Measurements from ENCODE around the gene NUCB2.

NUCB2 gene

GRCh38 chr11:17343907-17344306 lies 67.4 kb downstream of the NUCB2 start:
- peak; percentile 87 for DNase-seq

- DNase-seq, result no peak
These were observed 71.1 kb downstream of the NUCB2 start for GRCh38 chr11:17347676-17348075.

DNA sequence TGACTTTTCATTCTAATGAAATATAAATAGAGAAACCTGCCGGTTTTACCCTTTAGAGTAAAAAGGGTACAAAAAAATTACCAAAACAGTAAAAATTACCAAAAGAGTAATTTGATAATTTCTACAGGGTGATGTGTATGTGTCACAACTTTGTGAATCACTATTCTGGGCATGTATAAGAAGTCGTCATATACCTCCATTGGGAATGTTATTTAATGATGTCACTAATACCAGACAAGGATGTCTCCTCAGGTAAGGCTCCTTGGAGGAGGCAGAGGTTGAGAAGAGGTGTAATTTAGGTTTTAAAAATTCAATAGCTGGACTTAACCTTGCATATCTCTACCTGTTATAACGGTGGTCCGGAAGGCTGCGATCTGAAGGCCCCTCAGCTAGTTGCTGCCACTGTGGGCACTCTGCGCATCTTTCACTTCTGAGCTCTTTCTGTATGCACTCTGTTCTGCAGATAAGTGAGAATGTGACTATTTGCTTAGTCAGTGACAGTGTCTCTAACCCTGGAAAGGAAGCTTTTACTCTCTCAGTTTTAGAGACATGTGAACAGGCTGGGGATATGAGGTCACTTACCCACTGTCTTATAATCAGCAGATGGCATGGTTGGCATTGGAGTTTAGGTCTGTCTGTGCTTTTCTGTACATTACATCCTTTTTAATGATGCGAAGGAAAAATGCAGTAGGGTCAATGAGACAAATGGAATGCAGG lies 74.1 kb downstream of the NUCB2 start:
- DNase-seq, result no peak

- no peak for DNase-seq
These were observed 74.6 kb downstream of the NUCB2 start for GRCh38 chr11:17351172-17351509.

DNA sequence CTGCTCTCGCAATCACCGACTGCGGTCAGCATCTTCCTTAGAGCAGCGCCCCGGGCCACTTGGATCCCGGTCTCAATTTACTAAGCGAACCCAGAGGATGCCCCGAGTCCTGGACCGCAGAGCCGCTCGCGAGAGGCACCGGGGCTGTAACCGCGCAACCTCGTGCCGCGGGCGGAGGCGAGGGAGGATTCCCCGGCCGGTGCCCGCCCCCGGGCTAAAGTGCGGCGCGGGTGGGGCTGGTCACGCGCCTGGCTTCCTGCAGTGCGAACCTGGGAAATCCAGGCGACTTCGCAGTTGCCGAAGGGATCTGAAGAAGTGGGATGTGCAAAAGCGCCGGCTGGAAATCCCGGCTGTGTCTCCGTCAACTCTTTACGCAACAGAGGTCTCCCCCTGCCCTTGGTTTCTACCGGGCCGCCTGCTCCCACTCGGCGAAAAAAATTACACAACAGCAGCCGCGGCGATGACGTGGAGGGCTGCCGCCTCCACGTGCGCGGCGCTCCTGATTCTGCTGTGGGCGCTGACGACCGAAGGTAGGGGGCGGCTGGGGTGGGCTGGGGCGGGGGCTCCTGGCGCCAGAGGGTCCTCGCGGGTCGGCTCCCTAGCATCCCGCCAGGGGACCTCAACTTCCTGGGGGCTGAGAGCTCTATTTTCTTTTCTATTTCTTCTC lies 75.1 kb downstream of the NUCB2 start, which contains the start of gene NCR3LG1:
Gene NCR3LG1, plus strand, starts transcription at position 291 of the 667 bp plus-strand sequence. Its CDS starts 170 bp downstream, at position 461.
- DNase-seq, result peak; percentile 68

DNA sequence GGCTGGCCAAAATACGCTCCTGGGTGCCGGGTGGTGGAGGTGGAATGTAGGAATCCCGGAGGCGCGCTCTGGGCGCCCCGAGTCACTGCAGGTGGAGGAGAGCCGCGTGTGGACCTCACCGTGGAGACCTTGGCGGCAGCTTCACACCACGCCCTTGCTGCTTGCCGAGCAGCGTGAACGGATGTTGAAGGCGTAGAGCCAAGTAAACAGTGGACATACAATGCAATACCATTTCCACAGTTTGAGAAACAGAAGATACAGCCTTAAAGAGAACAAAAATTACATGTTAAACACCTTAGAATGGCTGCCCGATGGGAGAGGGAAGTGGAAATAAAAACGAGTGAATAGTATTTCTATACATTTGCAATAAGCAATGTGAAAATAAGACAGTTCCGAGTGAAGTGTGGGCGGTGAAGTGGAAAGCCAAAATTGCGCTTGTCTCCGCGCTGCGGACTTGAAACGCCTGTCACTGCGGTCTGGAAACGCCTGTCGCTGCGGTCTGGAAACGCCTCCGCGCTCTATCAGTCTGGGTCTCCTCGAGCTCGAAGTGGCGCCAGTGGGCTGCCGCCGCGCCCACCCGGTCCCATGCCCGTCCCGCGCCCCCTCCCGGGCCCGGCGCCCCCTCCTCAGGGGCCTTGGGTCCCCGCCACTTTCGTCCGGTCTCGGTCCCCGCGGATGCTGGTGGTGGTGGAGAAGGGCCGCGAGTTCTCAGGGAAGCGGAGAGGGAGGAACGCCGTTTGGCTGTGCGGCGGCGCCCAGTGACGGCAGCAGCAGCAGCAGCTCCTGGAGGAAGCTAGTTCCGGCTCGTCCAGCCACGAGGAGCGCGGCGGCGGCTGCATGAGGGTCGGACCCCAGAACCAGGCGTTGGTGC lies 76.6 kb downstream of the NUCB2 start:
- peak; percentile 85 for DNase-seq

GRCh38 chr11:17353821-17354600 lies 77.5 kb downstream of the NUCB2 start:
- no peak for DNase-seq

DNA sequence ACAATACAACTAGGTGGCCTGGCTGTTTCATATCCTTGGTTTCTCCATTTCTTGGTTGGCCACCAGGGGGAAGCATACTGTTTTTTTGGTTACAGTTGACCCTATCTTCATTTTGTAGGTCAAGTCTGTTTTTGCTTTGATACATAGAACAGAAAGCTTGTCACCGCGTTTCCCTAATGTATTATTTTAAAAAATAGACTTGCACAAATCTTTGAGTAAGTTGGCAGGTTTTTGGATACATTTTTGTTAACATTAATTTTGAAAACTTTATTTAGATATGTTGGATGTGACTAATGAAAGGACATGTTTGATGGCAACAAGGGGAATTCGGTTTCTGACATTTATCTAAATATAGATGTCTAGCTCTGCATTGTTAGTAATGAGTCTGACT lies 78.1 kb downstream of the NUCB2 start:
- DNase-seq, result peak; percentile 66

GRCh38 chr11:17366495-17366894 lies 90.0 kb downstream of the NUCB2 start:
- no peak for DNase-seq

- no peak for DNase-seq
These were observed 92.0 kb downstream of the NUCB2 start for GRCh38 chr11:17368551-17368950.

DNA sequence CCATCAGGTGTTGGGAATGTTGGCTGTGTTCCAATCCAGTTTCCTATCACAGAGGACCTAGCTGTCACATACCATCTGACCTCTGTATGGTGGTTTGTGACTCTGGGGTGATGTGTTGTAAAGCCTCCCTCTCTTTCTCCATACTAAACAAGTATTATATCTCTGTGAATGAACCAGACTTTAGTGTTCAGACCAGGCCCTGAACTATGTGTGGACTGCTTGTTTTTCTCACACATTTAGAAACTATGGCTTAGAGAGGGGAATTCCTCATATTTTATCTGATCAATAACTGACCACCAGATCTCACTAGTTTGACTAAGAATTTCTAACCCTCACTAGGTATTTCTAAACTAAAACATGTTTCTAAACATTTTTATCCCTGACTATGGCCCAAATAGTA lies 92.6 kb downstream of the NUCB2 start:
- no peak for DNase-seq

DNA sequence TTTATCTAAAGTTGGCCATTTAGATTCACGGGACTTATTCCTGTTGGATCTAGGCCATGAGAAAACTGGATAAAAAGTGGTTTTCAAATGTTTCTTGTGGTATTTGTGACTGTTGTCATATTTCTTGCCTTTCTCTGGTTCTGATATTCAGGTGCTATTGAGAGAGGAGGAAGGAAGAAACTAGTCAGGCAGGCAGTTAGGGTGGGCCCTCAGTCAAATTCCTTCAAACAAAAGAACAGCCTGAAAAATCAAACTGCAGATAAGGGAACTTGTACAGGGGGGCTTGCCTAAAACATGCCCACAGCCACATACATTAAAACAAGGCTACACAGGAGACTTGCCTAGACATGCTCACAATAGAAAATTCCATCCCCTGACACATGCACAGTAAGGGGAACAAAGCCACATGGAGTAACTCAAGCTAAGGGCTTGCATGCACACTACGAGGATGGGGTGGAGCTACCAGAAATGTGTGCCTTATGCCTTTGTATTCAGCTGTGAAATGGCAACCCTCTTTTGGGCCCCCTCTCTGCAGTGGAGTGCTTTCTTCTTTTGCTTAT lies 93.2 kb downstream of the NUCB2 start:
- DNase-seq, result no peak

- DNase-seq, result no peak
These were observed 95.1 kb downstream of the NUCB2 start for GRCh38 chr11:17371614-17372013.

DNA sequence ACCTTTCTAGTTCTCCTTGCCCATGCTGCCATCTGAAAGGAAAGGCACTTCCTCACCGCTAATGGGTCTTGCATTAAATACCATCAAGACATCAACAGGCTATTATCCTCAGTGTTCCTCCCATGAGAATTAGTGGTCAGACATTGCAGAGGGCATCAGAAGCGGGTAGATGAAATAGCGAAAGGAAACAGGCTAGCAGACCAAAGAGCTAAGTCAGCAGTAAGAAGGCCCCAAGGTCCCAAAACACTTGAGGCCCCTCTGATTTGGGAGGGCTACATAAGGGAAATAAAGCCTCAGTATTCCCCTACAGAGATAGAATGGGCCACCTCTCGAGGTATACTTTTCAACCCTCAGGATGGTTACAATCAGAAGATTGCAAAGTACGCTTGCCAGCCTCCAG lies 99.0 kb downstream of the NUCB2 start:
- no peak for DNase-seq

GRCh38 chr11:17376493-17376892 lies 100.0 kb downstream of the NUCB2 start:
- no peak for DNase-seq

DNA sequence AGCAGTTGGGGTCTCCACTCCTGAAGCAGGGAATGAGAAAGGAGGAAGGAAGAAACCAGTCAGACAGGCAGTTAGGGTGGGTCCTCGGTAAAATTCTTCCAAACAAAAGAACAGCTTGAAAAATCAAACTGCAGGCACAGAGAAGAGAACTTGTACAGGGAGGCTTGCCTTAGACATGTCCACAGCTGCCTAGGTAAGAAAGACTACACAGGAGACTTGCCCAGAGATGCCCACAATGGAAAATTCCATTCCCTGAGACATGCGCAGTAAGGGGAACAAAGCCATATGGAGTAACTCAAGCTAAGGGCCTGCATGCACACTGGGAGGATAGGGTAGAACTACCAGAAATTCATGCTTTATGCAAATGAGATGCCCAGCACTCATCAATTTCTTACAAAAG lies 102.1 kb downstream of the NUCB2 start:
- DNase-seq, result no peak

DNA sequence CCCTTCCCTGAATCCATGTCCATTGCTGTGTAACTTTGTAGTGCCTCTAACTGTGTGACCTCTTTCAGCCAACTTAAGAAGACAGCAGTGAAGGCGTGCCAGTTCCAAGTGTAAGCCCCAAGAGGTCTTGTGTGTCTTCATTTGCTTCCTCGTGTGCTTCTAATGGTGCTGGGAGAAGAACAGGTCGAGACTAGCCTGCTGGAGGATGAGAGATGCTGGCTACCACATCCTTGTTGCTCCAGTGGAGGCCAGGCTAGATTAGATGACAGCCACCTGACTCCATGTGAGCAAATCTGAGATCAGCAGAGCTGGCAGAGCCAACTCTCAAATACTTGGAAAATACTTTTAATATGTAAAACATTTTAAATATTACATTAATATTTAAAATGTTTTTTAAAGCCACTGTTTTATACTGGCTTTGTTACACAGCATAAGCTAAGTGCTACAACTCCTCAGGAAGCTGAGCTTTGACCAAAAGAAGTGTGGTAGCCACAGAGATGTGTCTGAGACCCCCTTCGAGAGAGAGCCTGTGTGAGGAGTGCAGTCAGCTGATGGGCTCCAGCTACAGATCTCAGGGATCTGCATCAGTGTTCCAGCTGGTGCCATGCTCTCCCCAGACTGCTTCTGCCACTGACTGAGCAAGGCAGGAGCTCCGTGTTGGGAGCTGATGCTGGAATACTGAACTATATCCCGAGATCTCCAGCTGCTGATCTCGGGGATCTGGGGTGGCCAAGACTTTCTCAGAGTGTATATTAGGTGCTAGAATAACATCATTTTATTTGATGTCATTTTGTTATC lies 103.0 kb downstream of the NUCB2 start:
- DNase-seq, result no peak

DNA sequence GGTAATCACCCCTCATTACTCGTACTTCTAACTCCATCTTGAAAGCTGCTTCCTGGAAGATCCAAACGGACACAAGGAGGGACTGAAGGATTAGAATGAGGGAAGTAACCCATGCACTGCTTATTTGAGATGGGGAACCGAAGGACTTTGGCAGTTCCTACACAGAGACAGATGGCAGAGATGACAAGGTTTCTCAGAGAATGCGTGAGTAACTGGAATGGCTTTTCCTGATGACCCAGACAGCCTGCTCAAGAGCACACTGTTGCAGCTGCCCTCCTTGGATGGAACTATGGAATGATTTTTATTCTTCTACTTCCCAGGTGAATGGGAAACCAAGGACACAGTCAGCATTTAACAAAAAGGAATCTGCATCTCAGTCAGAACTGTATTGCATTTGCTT lies 104.6 kb downstream of the NUCB2 start:
- DNase-seq, result peak; percentile 34

All from HCEC 1CT (cell line).